ENCODE data around the gene REC114.
"Not testable (repeated sequence)": the region's sequence is repeated elsewhere in the genome, so short reads cannot be mapped to it uniquely, and the experiment has no call there.

REC114 gene

DNA sequence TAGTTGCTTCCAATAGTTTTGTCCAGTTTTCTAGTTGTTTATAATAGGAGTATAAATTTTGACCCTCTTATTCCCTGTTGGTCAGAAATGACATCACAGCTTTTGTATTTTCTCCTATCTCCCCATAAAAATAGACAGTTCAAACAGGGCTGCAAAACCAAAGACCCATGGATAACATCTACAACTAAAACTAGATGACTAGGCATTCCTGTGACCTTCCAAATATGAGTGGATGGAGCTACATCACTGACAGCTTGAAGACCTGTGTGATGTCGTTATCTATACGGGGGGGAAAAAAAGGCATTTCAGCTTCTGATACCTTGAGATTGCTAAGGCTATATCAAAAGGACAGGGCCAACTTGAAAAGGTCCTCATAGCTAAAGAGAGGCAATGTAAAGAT is 84.6 kb downstream of the REC114 start:
- no peak for DNase-seq (ENCODE audit: low read depth in 2 of 2)

DNA sequence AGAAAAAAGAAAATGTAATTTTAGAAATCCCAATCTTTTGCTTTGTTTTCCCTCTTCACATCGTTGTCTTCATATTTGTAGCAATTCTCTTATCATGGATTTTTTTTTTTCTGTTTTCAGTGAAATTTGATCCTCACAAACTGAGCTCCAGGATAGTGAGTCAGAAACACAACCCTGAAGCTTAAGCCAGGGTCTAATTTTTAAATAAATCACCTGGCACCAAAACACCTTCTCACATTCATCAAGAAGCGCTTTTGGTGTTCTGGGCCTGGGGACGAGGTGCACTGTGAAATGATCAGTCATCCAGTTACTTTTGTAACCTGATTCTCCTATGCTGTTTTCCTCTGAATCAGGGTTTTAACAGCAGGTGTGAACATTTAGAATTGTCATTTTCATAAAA is 87.7 kb downstream of the REC114 start:
- DNase-seq (ENCODE audit: low read depth in 2 of 2) = no peak

DNA sequence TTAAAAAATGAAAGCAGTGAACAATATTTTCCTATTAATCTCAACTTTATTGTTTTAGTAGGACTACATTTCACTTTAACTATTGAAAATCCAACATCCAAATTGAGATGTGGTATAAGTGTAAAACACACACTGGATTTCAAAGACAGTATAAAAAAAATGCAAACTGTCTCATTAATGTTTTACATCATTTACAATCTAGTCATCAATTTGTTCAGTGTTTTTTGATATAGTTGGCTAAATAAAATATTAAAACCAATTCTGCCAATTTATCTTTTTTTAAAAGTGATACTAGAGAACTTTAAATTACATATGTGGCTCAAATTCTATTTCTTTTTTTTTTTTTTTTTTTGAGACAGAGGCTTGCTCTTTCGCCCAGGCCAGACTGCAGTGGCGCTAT is 95.2 kb downstream of the REC114 start:
- no peak for DNase-seq (ENCODE audit: low read depth in 2 of 2)

DNA sequence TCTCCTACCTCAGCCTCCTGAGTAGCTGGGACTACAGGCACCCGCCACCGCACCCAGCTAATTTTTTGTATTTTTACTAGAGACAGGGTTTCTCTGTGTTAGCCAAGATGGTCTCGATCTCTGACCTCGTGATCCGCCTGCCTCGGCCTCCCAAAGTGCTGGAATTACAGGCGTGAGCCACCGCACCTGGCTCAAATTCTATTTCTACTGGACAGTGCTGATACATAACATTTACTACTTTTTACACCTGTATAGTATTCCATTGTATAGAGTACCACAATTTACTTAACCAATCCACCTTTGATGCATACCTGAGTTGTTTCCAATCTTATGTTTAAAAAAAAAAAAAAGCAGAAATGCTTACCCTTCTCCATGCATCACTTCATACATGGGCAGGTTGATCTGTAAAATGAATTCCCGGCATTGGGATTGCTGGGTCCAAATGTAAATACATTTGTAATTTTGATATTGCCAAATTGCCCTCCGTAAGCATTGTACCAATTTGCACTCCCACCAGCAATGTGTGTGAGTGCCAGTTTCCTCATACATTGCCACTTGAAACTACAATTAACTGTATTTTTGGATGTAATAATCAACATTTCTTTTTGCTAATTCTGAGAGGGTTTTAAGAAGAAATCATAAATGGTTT is 95.7 kb downstream of the REC114 start:
- DNase-seq (ENCODE audit: low read depth in 2 of 2) = no peak

DNA sequence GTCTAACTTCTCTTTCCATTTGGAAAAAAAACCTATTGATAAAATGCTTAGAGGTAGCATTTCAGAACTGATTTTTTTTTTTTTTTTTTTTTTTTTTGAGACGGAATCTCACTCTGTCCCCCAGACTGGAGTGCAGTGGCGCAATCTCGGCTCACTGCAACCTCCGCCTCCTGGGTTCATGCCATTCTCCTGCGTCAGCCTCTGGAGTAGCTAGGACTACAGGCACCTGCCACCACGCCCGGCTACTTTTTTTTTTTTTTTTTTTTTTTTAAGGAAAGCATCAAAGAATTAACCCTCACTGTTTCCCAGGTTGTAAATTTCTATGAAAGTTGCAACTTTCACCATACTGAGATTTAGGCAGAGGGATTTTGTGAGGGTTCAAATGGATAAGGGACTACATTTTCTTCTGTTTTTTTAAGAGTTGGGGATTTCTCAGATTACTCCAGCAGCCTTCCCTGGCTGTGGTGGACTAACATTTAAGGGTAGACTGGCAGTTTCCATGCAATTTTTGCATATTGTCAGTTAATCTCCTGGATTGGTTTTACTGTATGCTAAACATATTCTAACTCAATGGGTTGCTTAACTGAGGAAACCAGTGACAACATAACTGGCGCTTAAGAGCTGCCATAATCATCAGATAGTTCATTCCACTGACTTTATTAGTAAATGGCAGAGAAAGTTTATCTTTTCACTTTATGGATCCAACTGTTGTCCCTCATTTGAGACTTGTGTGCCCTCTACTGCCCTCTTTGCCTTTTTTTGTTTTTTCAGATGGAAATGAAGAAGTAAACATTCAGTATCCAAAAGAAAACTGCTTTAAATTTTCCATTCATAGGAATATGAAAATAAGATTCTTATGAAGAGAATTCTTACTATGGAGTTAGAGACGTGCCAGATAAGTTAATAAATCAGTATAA is 96.5 kb downstream of the REC114 start:
- DNase-seq (ENCODE audit: low read depth in 2 of 2) = no peak

DNA sequence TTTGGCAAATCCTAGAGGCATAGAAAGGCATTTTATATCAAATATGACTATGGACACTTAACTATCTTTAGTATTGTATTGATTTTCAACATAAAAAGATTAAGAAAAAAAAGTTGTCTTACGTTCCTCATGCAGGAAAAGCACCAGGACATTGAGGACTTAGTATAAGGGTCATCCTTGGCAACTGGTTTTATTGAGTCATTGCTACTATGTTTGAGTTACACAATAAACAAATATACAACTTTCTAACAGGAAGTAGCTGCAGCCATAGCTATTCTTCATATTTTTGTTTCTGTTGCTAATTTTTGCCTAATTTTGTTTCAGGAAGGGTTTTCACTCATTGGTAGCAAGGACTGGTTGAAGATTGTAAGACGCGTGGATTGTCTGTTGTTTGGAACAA is 97.2 kb downstream of the REC114 start:
- DNase-seq (ENCODE audit: low read depth in 2 of 2) = no peak

DNA sequence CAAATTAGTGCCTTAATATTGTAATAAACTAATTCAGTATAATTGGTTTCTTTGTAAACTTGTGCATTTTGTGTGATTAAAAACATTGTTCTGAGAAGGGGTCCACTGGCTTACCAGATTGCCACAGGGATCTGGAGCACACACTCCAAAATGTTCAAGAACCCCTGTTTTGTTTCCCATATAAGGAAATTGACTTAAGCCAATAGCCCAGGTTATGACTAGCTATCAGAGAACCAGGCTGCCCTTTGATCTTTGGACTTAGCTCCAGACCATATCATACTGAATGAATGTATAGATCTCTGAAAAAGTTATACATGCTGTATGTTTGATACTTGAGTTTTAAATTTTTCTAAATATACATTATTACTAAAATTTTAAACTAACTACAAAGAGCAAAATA is 98.5 kb downstream of the REC114 start:
- DNase-seq (ENCODE audit: low read depth in 2 of 2) = no peak

DNA sequence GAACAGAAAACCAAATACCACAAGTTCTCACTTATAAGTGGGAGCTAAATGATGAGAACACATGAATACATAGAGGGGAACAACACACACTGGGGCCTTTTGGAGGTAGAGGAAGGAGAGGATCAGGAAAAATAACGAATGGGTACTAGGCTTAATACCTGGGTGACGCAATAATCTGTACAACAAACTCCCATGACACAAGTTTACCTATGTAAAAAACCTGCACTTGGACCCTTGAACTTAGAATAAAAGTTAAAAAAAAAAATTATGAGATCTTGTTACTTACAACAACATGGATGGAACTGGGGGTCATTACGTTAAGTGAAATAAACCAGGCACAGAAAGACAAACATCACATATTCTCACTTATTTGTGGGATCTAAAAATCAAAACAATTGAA is 106.0 kb downstream of the REC114 start:
- not testable (repeated sequence) for DNase-seq (ENCODE audit: low read depth in 2 of 2)

DNA sequence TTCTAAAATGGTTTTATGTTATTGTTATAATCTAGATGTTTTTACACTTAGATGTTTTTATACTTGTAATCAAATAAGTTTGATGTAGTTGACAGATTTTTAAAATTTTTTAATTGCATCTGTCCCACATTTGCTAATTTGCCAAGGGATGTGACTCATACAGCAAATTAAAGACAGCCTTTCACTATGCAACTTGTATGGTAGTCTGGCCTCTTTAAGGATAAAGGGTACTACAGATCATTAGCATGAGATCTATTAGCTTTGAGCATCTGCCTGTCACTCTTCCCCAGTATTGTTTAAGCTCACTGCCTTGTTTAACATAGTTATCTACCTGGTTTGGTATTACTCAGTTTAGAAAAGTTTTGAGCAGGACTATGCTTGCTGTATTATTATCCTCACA is 107.2 kb downstream of the REC114 start:
- DNase-seq (ENCODE audit: low read depth in 2 of 2) = no peak

DNA sequence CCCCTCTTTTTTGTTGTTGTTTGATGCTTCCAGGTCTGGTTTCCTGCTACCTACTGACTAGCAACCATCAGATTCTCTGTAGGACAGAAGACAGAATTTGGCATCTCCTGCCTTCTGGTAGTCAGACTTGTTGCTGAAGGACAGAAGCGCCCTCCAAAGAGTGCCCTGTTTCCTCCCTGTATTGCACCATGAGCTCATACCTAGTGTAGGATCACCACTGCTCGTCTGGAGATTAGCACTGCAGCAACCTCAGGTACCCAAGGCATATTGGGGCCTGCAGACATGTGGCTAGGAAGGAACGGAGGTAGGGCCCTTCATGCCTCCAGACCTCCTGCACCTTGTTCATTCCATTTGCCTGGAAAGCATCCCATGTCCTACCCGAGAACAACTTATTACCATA is 112.1 kb downstream of the REC114 start:
- DNase-seq (ENCODE audit: low read depth in 2 of 2) = no peak

DNA sequence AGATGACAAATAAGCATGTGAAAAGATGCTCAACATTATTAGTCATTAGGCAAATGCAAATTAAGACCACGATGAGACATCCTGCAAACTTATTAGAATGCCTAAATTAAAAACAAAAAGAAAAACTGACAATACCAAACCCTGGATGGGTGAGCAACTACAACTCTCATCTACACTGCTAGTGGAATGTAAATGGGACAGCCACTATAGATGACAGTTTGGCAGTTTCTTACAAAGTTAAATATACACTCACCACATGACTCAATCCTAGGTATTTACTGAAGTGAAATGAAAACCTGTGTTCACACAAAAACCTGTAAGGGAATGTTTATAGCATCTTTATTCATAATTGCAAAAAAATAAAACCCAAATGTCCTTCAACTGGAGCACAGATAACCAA is 115.6 kb downstream of the REC114 start:
- no peak for DNase-seq (ENCODE audit: low read depth in 2 of 2)

DNA sequence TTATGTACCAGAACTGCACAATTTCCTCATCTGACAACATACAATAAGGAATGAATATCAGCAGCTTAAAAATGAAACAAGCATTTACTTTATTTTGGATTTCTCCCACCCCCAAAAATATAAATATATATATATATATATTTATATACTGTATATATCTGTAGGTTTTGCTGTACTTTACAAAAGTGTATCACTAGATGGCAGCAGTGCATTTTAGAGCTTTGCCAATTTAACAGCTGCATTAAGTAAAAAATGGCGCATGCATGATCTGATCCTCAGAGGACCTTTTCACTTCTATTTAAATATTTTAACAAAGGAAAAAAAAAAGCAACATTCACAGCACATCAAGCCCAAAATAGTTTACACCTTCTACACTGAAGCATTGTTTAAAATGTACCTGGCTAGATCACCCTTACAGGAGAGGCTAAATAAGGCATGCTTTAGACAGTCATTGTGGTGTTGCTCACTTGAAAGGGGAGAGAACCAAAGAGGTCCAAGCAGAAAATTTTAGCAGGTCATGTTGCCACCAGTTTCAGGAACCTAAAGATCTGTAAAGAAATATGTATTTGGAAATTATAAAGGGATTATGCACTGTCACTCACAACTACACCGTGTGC is 117.6 kb downstream of the REC114 start:
- no peak for DNase-seq (ENCODE audit: low read depth in 2 of 2)

DNA sequence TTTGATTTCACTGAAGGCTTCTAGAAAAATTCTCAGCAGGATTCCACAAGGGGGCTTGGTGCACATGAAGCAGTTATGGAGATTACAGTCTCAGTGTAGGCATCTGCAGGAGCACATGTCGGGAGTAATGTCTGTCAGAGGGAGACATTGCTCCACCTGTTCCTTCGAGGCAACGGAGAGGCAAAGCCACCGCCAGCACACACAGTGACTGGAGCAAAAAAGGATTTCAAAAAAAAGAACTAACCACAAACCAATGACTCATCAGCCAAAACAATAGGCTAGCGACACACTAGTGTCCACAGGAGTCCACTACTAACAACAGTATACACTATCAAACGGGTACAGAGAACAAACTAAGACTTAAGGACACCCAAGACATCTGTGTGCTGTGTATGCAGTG is 121.3 kb downstream of the REC114 start:
- DNase-seq (ENCODE audit: low read depth in 2 of 2) = no peak

DNA sequence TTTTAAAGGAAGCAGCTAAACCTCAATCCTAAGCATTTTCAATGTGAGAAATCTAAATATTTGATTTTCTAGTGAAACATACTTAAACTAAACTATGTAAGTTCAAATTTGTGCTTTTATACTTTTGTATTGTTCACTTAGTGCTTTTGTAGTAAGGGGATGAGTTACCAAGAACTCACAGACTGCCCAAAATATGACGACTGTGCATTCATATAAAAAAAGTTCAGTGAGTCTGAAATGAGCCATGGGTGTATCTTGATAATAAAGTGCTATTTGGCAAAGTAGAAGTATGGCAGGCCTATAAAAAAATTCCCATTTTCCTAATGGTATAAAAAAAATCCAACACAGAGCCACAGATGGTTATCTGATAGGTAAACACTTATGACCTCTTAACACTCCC is 124.1 kb downstream of the REC114 start:
- DNase-seq (ENCODE audit: low read depth in 2 of 2) = no peak

DNA sequence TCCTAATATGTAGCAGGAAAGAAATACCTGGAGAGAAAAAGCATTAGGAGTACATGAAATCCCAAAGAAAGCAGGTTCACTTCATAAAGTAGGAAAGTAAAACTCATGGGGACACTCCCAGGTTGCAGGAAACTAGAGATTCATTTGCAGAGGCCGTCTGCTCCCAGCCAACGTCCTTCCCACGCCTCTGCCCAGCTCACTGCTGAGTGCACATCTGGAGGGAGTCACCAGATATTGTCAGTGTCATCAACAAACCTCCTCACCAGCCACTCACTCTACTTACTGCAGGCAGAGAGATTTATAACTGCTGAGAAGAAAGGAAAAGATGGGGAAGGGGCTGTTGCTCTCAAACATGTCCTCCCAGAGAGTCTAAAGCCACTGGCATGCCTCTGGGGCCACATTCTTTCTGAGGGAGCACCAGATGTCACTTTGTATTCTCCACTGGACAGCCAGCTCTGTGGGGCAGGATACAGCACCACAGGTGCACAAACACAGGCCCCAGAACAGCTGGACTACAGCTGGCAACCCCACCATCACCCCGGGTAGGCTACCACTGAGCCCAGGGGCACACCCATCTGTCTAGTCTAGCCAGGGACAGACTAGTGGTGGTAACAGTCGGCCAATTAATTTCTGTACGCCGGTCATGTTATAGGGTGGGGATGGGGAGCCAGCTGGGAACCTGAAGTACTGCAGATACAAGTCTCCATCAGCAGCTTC is 125.8 kb downstream of the REC114 start:
- no peak for DNase-seq (ENCODE audit: low read depth in 2 of 2)

DNA sequence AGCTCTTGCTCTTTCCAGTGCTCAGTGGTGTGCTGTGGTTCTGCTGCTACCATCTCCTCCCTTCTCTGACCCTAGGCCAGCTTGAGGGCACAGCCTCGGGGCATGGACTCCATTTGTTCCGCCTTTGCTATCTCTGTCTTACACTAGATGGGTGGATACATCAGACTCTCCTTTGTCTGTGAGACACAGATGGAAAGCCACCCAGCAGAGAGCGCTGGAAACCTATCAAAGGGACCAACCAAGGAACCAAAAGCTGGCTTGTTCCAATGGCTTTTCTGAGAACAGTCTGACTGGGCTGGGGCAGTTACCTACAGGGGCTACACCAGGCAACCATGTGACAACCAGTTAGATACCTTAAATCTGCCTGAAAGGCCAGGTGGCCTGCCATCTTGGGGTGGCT is 126.4 kb downstream of the REC114 start:
- DNase-seq (ENCODE audit: low read depth in 2 of 2) = no peak

DNA sequence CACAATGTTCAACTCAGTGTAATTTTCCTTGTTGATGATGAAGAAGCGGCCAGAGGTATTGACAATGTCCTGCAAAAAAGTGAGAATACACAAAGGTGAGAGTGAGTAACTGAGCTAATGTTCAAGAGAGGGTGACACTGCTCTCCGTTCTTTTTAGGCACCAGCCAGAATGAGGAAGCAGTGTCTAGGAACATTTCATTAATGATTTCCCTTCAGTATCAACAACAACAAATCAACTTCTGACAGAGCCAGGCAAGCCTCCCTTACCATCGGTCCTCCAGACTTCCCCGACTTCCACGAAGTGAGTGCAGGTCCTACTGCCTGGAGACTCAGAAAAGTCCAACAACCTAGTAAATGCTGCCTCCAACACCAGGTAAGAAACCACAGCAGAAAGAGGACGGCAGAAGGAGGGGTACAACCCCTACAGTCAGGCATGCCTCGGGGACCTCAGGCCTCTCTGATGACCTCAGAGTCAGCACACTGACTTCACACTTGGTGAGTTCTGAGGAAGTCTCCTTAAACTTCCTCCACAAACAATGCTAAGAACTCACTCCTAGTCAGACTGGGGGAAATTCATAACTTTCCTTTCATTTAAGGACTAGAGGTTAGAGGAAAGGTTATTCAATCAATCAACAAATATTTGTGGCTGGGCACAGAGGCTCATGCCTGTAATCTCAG is 127.5 kb downstream of the REC114 start:
- no peak for DNase-seq (ENCODE audit: low read depth in 2 of 2)

DNA sequence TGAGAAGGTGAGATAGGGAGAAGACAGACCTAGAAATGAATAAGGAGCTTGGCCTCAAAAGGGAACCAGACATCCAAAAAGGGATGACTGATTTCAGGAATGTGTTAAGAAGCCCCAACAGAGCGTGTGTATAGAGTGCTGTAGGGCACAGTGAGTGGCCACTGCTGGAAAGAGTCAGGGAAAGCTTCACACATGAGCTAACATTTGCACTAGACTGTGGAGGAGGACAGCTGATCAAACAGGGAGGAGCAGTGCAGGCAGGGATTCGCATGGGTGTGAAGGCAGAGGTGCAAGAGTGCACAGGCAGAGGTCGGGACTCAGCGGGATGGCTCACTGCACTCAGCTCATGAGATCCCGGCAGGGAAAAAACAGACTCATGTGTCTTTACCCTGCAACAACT is 128.4 kb downstream of the REC114 start:
- DNase-seq (ENCODE audit: low read depth in 2 of 2) = no peak

DNA sequence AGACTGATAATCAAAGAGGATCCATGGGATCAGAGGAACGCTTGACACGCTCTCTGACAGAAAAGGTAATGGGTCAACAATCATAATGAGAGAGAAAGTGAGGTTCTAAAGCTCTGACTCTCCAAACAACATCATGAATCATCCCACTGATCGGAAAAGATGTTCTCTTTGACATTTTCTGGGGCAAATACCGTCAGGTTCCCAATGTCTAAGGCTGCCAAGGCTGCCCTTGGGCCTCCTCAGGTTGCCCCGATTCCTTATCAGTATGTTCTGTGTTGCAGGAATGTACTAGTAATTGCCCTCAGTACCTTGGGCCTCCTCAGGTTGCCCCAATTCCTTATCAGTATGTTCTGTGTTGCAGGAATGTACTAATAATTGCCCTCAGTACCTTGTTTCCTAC is 129.3 kb downstream of the REC114 start:
- DNase-seq (ENCODE audit: low read depth in 2 of 2) = no peak

DNA sequence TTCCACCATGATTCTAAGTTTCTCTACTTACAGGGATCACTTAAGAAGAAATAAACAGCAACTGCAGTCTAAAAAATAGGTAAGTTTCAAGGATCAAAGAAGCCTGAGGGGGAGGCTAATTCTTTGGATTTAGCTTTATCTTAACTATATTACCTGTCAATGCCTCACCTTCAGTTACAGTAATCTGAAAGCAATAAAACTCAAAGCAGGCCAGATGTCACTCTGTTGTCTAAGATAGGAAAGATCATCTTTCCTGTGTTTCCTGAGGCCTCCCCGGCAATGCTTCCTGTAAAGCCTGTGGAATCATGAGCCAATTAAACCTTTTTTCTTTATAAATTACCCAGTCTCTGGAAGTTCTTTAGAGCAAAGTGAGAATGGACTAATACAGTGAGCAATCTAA is 130.1 kb downstream of the REC114 start:
- DNase-seq (ENCODE audit: low read depth in 2 of 2) = no peak

DNA sequence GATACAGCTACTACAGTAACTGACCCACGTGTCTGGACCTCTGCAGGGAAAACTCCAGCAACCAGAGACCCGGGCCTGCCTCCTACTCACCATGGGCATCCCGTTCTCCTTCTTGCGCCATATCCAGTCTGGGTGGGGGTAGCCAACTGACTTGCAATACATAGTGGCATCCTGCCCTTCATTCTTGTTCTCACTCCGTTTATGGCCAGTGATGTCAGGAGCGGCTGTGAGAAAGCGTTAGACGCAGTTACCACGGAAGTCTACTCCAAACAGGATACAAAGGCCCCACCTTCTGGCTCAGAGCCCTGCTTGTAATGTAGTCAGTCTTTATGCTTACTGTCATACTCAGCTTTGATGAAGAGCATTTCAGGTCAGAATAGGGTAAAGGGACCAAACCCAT is 130.6 kb downstream of the REC114 start:
- no peak for DNase-seq (ENCODE audit: low read depth in 2 of 2)

All from stimulated activated CD8-positive, alpha-beta memory T cell treated with anti-CD3 and anti-CD28 coated beads, Interleukin-15, amount 100 ng/mL, for 4 hours (primary cell).